AG09319 (cell line): ENCODE results near the gene SRRT.

Experiments used
- DNase-seq: peaks from one replicate; pipeline ENCODE4 v3.0.0-alpha.2; 2010; ENCODE audit warnings: low read depth; ENCODE audit errors: extremely low read depth
- TF ChIP-seq, protein P1 (sequence below): IDR thresholded peaks from 2 replicates; pipeline ENCODE4 v1.5.1; 2011; ENCODE audit warnings: low read depth, mild to moderate bottlenecking, inconsistent platforms, low read length, moderate library complexity

SRRT gene

DNA sequence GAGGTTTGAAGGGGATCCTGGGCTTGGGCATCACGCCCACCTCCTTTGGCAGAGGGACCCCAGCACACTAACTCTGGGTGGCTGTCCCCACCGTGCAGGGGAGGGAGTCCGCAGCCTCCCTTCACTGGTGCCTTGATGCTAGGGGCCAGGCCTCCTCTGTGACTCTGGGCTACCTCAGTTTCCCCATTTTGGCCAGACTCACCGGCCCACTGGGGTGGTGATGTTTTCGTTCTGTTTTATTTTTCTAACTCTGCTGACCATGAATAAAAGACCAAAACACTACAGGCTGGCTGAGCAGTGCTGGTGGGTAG is 8.2 kb upstream of the SRRT start:
- TF ChIP-seq, protein P1, sequence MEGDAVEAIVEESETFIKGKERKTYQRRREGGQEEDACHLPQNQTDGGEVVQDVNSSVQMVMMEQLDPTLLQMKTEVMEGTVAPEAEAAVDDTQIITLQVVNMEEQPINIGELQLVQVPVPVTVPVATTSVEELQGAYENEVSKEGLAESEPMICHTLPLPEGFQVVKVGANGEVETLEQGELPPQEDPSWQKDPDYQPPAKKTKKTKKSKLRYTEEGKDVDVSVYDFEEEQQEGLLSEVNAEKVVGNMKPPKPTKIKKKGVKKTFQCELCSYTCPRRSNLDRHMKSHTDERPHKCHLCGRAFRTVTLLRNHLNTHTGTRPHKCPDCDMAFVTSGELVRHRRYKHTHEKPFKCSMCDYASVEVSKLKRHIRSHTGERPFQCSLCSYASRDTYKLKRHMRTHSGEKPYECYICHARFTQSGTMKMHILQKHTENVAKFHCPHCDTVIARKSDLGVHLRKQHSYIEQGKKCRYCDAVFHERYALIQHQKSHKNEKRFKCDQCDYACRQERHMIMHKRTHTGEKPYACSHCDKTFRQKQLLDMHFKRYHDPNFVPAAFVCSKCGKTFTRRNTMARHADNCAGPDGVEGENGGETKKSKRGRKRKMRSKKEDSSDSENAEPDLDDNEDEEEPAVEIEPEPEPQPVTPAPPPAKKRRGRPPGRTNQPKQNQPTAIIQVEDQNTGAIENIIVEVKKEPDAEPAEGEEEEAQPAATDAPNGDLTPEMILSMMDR, result no peak
- no peak for DNase-seq

DNA sequence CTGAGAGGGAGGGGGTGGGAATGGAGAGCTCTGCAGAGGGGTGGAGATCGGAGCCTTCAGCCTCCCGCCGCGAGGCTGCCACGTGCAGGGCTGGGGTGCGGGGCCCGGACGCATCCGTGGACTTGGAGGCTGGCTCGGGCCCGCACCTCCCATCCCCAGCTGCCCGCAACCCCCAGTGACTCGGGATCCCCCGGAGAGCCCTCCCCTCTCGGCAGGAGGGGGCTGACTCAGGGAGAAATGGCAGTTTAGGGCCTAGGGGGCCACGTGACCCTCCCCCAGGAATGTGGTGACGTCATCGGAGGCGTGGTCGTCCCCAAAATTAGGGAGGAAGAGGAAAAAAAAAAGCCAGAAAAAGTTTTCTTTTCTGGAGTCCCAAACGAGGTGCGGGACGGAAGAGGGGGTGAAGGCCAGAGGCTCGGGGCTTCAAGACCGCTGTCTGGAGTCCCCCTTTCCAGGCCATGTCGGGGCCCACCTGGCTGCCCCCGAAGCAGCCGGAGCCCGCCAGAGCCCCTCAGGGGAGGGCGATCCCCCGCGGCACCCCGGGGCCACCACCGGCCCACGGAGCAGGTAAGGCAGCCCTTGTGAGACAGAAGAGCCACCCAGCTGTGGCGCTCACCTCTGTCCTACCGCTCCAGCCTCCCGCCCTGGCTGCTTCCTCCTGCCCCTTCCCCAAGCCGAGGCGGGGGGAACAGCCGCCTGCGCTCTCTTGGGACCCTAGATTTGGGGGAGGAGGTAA is 7.7 kb upstream of the SRRT start, which contains the start of gene TRIP6:
Gene TRIP6, plus strand, starts transcription at position 348 of the 736 bp plus-strand sequence. Its CDS starts 111 bp downstream, at position 459.
- peak; percentile 88 for DNase-seq
- TF ChIP-seq, protein P1, result no peak

DNA sequence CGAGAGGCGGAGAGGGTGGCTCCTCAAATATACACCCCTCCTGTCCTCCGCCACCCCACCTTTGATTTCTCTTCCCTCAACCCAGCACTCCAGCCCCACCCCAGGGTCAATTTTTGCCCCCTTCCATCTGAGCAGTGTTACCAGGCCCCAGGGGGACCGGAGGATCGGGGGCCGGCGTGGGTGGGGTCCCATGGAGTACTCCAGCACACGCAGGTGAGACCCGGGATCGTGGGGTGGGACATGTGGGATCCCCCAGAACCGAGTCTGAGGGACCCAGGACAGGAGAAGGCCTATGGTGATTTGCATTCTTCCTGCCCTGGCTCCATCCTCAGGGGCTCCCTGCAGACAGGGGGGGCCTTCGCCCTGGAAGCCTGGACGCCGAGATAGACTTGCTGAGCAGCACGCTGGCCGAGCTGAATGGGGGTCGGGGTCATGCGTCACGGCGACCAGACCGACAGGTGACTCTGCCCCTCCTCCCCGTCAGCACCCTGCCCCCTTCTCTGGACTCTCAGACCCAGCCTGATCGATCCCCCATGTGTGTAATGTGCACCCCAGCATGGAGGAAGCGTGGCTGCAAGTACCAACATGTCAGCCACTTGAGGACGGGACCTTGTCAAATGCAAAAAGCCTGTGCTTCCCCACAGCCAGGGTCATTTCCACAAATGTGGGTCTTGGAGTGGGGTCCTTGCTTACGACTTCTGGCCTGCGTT is 7.0 kb upstream of the SRRT start:
- DNase-seq, result no peak
- TF ChIP-seq, protein P1, result no peak

DNA sequence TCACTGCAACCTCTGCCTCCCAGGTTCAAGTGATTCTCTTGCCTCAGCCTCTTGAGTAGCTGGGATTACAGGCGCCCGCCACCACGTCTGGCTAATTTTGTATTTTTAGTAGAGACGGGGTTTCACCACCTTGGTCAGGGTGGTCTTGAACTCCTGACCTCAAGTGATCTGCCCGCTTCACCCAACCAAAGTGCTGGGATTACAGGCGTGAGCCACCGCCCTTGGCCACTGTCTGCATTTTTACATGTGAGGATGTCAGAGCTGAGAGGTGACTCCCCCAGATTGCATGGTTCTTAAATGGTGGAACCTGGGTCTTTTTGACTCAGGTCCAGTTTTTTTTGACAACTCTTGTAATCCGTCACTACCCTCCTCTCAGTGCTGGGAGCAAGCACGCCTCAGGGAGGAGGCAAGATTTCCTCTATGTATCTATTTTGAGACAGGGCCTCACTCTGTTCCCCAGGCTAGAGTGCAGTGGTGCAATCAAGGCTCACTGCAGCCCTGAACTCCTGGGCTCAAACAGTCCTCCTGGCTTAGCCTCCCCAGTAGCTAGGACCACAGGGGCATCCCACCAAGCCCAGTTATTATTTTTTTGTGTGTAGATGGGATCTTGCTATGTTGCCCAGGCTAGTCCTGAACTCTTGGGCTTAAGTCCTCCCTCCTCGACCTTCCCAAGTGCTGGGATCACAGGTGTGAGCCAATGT is 1.2 kb upstream of the SRRT start:
- no peak for DNase-seq
- TF ChIP-seq, protein P1, result no peak

GRCh38 chr7:100874300-100874576 is 665 bp upstream of the SRRT start:
- DNase-seq, result no peak
- TF ChIP-seq, protein P1, result no peak

DNA sequence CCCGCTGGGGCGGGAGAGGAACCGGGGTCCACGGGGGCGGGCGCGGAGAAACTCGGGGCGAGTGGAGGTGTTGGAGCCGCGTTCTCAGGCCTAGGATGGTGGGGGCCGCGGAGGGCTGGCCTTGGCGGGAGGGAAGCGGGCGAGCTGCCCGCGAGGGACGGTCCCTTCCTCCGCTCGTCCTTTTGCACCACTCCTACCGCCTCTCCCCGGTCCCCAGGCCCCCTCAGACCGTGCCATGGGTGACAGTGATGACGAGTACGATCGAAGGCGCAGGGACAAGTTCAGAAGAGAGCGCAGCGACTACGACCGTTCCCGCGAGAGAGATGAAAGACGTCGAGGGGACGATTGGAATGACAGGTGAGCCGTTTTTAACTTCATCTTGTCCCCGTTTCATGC is 451 bp downstream of the SRRT start:
- no peak for DNase-seq

More for the DNA sequence above, 451 bp downstream of the SRRT start:
- TF ChIP-seq, protein P1, result no peak
